Myocyte (in vitro differentiated cells): ENCODE data around the gene EMID1. TPM values are rescaled to one million over a fixed set of nuclear protein-coding genes. Genes with fewer than 3 reads are reported as not detected.
"Not testable (repeated sequence)": the region's sequence is repeated elsewhere in the genome, so short reads cannot be mapped to it uniquely, and the experiment has no call there.

Experiments used
- DNase-seq: peaks from one replicate; pipeline ENCODE4 v3.0.0-alpha.2; 2012; ENCODE audit warnings: low read depth
- total RNA-seq: library from RNA; depleted of rRNA; stranded (reverse); fragments of >200 nt; gene quantifications from 2 replicates; pipeline ENCODE4 v1.2.3, GENCODE V29; 2014

Gene EMID1
- total RNA-seq, 1 donor from 2014 or later = 2.3 TPM

DNA sequence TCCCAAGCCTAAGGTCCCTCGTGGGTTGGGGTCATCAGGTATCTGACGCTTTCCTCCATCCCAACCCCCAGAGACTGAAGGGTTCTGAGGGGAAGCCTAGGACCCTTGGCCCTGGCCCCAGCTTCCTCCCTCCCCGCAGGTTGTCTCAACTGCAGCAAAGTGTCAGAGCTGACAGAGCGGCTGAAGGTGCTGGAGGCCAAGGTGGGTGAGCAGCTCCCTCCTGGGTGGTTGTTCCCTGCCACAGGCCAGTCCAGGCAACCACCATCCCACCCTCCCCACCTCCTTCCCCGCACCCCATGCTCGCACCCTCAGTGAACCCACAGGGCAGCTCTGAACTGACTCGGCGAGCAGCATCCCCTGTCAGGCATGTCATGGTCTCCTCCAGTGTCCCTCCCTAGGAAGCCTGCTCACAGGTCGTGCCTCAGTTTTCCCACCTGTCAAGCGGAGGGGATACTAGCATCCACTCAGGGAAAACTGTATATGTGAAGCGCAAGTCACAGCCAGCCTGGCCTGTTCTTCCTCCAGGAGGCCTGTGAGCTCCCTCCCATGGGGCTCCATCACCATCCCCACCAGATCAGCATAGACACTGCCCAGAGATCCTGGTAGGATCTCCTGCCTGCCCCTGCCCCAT, 20.8 kb downstream of the EMID1 start:
- no peak for DNase-seq

DNA sequence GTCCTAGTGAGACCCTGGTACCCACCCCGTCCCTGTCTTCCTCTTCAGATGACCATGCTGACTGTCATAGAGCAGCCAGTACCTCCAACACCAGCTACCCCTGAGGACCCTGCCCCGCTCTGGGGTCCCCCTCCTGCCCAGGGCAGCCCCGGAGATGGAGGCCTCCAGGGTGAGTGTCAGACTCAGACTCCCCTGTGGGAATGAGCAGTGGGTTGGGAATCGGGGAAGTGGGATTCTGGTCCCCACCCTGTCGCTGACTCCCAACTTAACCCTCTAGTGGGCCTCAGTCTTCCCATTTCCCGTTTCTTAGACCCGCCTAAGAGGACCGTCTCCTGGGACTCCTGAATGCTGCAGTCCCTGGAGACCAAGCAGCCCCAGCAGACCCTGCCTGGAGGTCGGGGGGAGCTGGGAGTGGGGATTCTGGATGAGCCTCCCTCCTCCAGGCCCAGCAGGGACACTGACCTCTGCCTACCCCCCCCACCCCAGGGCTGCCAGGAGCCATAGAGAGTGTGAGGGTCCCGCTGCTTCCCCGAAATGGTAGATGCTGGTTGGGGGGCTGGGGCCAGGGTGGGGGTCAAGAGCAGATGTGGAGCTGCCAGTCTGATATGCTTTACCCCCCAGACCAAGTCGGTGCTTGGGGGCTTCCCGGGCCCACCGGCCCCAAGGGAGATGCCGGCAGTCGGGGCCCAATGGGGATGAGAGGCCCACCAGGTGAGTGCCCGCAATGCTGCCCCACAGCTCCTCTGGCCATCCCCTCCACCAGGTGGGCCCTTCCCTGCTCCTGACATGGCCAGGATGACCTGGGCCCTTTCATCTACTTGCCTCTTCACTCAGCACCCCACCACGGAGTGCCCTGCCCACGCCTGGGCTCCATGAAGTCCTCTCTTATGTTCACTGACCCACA, 25.5 kb downstream of the EMID1 start:
- DNase-seq = no peak

DNA sequence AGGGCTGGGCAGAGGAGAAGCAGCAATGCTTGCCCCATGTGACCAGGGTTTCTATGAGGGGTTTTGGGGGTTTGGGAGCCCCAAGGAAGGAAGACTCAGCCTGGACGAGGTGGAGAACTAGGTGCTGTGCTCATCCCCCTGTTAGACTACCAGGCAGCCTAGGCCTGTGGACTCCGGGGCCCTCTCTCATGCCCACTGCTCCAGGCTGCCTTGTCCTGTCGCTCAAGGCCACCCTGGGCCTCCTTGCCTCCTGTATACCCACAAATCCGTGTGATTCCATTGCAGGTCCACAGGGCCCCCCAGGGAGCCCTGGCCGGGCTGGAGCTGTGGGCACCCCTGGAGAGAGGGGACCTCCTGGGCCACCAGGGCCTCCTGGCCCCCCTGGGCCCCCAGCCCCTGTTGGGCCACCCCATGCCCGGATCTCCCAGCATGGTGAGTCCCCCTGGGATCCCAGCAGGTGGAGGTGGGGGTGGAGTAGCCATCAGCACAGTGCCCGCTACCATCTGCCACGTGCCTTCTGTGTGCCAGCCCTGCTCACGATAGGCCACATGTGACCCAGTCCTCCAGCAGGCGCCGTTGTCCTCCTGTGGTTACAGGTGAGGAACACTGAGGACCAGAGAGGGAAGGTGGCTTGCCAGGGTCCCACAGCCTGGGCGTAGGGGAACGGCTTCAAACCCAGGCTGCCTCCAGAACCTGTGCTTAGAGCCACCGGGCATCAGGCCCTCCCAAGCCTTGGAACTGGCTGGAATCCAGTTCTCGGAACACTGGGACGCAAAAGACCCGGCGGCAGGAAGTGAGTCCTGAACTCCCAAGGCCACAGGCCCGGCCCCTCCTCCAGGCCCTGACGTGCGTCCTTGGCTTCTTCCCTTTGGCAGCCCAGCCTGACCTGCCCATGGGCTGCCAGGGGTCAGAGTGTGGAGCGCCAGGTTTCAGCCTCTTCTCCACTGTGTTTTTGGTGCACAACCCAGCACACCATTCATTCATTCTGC, 26.6 kb downstream of the EMID1 start:
- no peak for DNase-seq

DNA sequence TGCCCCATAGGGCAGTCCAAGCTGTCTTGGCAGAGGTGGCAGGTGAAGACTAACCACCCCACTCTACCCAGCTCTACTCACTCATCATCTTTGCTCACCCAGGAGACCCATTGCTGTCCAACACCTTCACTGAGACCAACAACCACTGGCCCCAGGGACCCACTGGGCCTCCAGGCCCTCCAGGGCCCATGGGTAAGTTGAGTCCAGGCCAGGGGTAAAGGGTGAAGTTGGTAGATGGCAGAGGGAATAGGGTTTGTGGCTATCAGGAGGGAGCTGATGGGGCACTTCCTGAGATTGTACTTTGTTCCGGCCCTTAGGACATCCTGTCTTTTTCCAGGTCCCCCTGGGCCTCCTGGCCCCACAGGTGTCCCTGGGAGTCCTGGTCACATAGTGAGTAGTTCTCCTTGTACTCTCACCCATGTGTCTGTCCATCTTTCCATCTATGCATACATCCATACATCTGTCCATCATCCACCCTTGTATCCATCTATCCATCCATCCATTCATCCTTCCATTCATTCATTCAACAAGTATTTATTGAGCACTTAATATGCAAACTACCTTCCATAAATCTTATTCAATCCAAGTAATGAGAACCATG, 27.7 kb downstream of the EMID1 start:
- no peak for DNase-seq

DNA sequence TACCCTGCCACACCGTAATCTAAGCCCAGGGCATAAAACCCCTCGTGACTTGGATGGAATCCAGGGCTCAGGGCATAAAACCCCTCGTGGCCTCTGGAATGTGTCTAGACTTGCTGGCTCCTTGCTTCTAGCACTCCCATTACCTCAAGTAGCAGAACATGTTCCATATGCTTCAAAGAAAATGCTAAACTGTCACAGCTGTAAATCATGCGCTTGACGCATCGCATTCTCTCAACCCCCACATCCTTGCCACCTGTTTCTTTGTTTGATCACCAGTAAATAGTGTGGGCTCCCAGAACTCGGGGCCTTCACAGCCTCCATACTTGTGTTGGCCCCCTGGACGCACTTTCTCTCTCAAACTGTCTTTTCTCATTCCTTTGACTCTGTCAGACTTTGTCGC, 34.8 kb downstream of the EMID1 start:
- not testable (repeated sequence) for DNase-seq

DNA sequence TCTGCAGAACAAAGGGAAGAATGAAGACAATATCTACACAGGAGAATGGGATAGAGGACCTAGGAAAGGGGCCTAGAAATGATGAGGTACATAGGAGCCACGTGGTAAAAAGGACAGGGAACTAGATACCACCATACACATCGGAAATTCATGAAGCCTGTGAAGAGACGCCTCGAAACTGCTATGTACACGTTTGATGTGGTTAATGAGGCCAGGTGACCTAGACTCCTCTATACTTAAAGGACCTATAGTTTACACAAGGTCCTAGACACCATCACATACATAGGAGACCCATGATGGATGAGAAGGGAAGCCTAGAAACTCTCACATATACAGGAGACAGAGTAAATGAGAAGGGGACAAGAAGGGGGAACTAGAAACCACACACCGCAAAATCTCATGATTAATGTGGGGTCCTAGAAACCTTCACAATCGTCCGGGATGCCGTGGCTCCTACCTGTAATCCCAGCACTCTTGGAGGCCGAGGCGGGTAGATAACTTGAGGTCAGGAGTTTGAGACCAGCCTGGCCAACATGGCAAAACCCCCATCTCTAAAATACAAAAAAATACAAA, 38.3 kb downstream of the EMID1 start:
- no peak for DNase-seq

DNA sequence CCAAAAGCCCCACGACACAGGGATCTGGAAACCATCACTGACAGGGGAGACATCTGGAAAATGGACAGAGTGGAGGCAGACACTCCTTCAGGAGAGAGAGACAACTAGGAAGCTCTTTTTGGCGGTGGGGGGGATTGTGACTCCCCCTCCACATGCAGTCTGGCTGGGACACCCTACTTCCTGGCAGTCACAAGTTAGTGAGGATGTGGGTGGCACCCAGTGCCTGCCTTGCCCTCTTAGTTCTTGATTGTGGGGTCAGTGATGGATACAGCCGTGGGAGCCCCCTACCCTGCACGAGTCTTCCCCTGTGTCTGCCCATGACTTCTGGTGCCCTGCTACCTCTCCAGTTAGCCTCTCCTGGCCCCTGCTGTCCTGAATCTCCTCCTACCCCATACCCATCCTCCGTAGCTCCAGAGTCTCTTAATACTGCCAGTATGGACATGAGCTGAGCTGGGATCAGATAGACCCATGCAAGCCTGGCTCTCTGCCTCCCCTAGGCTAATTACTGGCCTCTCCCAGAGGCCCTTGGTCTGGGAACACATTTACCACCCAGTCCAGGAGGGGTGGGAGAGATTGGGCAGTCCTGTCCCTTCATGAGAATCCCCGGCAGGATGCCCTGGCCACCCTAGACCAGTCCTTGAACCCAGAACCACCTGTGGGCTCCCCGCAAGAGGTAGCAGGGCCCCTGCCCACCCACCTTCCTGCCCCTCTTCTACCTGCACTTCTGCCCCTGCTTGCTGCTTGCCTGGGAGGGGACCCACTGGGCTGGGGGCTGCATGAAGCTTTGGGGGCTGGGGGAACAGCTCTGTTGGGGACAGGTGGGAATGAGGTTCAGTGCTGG, 39.3 kb downstream of the EMID1 start:
- DNase-seq = no peak

DNA sequence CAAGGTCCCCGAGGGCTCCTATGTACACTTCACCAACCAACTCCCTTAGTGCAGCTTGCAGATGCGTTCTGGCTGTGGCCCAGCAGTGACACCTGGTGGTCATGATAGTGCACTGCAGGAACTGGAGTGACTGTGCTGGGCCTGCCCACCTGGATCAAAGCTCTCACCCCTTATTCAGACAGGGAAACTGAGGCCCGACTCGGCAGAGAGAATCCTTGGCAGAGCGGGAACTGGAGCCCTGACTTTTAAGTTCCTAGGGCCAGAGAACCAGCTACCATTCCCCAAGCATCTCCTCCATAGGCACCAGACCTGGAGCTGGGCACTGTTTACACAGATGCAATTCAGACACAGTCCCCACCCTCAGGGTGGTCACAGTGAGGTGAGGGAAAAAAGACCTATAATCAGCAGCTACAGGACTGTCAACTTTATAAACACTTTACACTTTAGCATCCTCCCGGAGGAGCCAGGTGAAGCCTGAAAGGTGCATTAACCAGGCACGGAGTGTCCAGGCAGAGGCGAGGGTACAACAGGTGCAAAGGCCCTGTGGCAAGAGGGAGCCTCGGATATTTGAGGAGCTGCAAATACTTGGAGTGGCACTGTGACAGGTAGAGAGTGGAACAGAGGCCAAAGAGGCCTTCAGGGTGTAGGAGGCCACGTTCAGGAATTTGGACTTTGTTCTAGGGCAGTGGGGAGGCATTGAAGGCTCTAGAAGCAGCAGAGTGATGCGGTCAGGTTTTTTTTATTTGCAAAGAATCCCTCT, 40.1 kb downstream of the EMID1 start:
- peak; percentile 73 for DNase-seq

DNA sequence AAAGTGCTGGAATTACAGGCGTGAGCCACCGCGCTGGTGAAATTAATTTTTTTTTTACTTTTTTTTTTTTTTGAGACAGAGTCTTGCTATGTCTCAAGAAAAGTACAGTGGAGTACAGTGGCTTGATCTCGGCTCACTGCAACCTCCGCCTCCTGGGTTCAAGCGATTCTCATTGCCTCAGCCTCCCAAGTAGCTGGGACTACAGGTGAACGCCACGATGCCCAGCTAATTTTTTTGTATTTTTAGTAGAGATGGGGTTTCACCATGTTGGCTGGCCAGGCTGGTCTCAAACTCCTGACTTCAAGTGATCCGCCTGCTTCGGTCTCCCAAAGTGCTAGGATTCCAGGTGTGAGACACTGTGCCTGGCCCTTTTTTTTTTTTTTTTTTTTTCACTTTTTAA, 42.2 kb downstream of the EMID1 start:
- DNase-seq = not testable (repeated sequence)

DNA sequence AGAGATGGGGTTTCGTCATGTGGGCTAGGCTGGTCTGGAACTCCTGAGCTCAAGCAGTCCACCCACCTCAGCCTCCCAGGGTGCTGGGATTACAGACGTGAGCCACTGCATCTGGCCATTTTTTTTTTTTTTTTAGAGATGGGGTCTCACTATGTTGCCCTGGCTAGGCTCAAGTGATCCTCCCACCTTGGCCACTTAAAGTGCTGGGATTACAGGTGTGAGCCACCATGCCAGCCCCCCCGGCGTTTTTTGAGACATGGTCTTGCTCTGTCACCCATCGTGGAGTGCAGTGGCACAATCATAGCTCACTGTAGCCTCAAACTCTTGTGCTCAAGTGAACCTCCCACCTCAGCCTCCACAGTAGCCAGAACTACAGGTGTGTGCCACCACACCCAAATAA, 45.6 kb downstream of the EMID1 start:
- DNase-seq = no peak

DNA sequence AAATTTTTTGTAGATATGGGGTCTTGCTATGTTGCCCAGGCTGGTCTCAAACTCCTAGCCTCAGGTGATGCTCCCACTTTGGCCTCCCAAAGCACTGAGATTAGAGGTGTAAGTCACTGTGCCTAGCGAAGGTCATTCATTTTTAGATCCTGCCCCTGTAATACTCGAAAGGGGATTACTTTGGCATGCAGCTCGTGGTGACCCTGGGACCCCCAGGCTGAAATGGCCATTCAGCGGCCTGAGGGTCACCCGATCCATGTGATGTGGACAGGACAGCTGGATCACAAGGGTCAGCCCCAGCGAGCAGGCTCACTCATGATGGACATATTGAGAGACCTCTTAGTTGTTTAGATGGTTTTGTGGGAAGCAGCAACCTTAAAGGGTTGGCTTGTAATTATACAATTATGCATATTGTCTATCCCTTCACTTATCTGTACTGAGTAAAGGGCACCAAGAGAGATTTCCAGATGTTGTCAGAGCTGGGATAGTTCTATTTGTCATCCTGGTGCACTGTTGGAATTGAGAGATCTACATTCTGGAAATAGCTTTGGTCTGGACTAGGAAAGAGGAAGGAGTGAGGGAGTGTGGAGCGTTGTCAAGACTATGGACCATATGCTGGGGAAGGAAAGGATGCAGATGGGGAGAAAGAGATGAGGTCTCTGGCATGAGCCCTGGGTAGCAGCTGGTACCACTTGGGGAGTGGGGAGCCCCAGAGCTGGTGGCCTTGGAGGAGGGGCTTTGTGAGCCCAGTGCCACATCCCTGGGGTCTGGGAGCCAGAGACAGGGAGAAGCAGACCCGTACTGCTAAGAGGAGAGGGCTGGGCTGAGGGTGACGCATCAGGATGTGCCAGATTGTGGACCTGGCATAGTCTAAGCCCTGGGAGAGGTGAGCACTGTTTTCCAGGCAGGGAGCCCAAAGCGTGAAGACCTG, 46.5 kb downstream of the EMID1 start:
- no peak for DNase-seq

DNA sequence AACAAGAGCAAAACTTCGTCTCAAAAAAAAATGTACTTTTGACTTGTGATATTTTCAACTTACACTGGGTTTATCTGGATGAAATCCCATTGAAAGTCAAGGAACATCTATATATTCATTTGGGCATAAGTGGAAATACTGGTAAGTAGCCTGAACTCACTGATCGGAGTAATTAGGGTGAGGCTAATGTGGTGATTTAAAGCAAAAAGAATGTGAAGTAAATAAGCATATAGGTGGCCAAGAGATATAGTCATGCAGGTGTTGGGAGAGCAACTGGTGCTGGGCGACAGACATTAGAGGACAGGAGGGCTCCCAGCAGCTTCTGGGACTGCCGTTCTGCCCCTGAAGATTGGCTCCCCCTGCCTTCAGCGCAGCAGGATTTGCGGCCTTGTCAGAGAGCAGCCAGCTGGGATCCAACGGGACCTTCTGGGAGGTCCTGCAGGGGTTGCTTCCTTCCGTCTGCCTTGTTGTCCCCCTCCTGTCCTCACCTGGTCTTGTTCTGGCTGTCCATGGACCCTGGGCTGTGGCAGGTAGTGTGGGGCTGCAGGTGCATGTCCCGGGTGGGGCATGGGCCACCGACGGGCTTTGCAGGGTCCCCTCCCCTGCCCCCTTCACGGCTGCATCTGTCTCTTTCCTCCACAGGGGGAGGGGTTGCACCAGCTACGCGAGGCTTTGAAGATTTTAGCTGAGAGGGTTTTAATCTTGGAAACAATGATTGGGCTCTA, 48.0 kb downstream of the EMID1 start:
- no peak for DNase-seq

DNA sequence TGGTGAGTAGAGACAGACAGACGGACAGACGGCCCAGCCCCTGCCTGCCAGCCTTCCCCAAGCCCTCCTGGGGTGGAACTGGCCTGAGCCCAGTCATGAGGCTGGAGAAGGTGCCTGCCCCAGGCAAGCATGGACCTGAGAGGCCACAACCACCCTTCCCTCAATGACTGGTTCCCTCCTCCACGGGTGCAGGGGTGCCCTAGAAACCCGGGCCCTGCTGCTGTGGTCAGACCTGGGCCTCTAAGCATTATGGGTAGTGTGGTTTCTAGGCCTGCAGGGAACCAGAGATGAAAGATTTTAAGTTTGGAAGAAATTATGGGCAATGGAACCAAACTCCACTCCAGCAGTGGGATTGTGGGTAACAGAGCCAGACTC, 48.6 kb downstream of the EMID1 start:
- DNase-seq = no peak

DNA sequence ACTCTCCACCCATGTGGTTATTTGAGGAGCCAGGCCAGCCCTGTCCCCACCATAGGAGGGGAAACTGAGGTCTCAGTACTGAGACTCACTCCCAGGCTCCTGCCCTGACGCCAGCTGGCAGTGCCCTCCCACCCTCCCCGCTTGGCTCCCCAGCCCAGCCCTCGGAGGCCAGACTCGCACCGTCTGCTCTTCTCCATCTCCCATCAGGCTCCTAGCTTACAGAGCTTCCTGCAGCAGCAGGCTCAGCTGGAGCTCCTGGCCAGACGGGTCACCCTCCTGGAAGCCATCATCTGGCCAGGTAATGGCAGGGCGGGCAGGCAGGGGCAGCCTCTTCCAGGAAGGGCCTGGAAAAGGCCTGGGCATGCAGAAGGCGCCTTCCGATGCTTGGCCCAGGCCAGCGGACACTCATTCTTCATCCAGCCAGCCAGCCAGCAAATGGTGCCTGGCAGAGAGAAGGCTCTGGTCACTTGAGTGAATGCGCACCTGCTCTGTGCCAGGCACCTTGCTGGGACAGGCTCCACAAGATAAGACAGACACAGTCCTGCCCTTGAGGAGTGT, 49.4 kb downstream of the EMID1 start:
- no peak for DNase-seq

DNA sequence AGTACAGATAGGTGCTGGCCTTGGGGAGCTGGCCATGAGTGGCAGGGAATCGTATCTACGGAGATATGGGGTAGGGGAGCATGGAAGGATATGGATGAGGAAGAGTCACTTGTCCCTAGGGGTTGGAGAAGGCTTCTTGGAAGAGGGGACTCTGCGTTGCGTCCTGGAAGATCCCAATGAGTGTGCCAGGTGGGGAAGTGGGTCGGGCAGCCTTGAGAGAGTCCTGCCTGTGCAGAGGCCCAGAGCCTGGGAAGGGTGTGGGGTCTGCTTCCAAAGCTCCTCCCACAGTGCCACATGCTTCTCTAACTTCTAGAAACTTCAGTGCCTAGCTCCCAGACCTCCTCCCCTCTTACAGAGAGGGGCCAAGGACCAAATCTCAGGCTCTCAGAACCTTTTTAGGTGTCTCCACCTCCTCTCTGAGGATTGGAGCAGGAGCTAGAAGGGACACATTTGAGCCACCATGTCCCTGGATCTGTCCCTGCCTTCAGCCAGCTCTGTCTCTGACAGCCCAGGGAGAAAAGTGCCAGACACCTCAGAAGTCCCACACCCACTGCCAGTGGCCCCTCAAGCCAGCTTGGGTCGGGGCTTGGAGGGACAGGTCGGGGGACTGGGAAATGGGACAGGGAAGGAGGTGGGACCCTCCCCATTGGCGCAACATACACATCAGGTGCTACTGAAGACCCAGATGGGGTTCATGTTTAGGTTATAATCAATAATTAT, 51.1 kb downstream of the EMID1 start:
- DNase-seq = no peak

DNA sequence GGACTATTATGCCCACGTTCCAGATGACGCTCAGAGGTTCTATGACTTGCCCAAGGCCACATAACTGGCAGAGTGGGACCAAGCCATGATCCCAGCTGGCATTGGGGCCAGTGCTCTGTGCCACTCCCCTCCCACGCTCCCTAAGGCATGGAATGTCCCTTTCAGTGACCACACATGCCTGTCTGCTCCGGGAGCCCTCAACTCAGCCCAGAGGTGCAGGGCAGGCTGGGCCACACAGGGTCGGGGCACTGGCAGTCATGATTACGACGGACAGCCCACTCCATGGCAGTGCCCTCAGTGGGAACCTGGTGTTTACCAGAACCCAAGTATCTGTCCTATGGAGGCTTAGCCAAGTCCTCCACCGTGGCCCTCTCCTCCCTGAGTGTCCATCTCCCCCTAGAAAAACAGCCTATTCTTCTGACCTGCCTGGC, 52.1 kb downstream of the EMID1 start:
- peak; percentile 73 for DNase-seq
